Vagina (tissue), 2 donors: ENCODE data around the gene ARID1B. TPM values are rescaled to one million over a fixed set of nuclear protein-coding genes. Genes with fewer than 3 reads are reported as not detected.

Source experiments
- DNase-seq, 2 donors: peaks; one replicate each; pipeline ENCODE4 v3.0.0-alpha.2; 2017; ENCODE audit errors: extremely low spot score in 2 of 2
- H3K27ac ChIP-seq: fragments of 200-600 bp; sonication (generic); one replicate; pipeline ENCODE4 v1.5.1; 2019
- H3K27me3 ChIP-seq: fragments of 200-600 bp; sonication (generic); one replicate; pipeline ENCODE4 v1.5.1; 2019
- H3K36me3 ChIP-seq, 2 donors: fragments of 200-600 bp; sonication (generic); one replicate each; pipeline ENCODE4 v1.5.1; 2017 to 2019
- H3K4me1 ChIP-seq: fragments of 200-600 bp; sonication (generic); one replicate; pipeline ENCODE4 v1.5.1; 2019
- H3K4me3 ChIP-seq, 2 donors: fragments of 200-600 bp; sonication (generic); 1 replicate in 1 of 2; 2 replicates in 1 of 2; pipeline ENCODE4 v1.5.1; 2016 to 2019
- H3K9me3 ChIP-seq: fragments of 200-600 bp; sonication (generic); one replicate; pipeline ENCODE4 v1.5.1; 2019
- CTCF ChIP-seq, 3 experiments: fragments of 450-650 bp in 2 of 3; fragments of 200-600 bp in 1 of 3; sonication (generic) in 1 of 3; IDR thresholded peaks; one replicate each; pipeline ENCODE4 v1.5.1; 2017 to 2019; ENCODE audit warnings: antibody characterized with exemption in 3 of 3, mild to moderate bottlenecking in 2 of 3, moderate library complexity in 2 of 3
- POLR2A ChIP-seq, 2 donors: fragments of 450-650 bp; IDR thresholded peaks; one replicate each; pipeline ENCODE4 v1.6.1; 2017; ENCODE audit warnings: antibody characterized with exemption in 2 of 2, mild to moderate bottlenecking in 2 of 2, moderate library complexity in 2 of 2
- POLR2AphosphoS5 ChIP-seq, 2 donors: sonication (generic); formaldehyde crosslinking; IDR thresholded peaks; one replicate each; pipeline ENCODE4 v1.9.0; 2017; ENCODE audit warnings: antibody characterized with exemption in 2 of 2, mild to moderate bottlenecking in 2 of 2, low read depth in 1 of 2; ENCODE audit not compliant: insufficient read depth in 1 of 2
- intact Hi-C: fragments of 100-400 bp; cut with DNase I; formaldehyde crosslinking; loops from one replicate; pipeline ENCODE4 v1.15.1; 2023
- total RNA-seq: library from RNA; depleted of rRNA; stranded (reverse); fragments of >200 nt; gene quantifications from one replicate; pipeline ENCODE4 v1.2.3, GENCODE V29; 2016

The ARID1B gene
- total RNA-seq, 1 donor from 2014 or later: 141 TPM

GRCh38 chr6:156779206-156780094 lies 2.3 kb downstream of the ARID1B start:
- no peak for DNase-seq
- no peaks in the 10 kb centered on the region for H3K27me3 ChIP-seq
- TF ChIP-seq POLR2AphosphoS5 (IDR thresholded peaks at IDR 0.05; ENCODE audit: insufficient read depth in 1 of 2, low read depth in 1 of 2) (peak in 1 of 2 donors; percentile 45), CTCF (IDR thresholded peaks at IDR 0.05) (no peak), POLR2A (IDR thresholded peaks at IDR 0.05) (peak in 1 of 2 donors; percentile 3)
- H3K4me1 ChIP-seq: peaks cover 60% of the 10 kb centered on the region
- no peaks in the 10 kb centered on the region for H3K36me3 ChIP-seq
- peak overlapping the region; percentile 99 for H3K27ac ChIP-seq
- no peaks in the 10 kb centered on the region for H3K9me3 ChIP-seq
- H3K4me3 ChIP-seq: peak overlapping the region; percentile 91 to 92
- intact Hi-C loops: loop anchor here (2.0 to 10.0 kb wide), 2 partner anchors 215 to 241 kb away; no protein-coding TSS in a partner anchor

- H3K4me3 ChIP-seq: peak overlapping the region; percentile 91 to 92
- no peaks in the 10 kb centered on the region for H3K27me3 ChIP-seq
- no peaks in the 10 kb centered on the region for H3K9me3 ChIP-seq
- no peaks in the 10 kb centered on the region for H3K36me3 ChIP-seq
- intact Hi-C loops: no loop called here
- H3K4me1 ChIP-seq: peaks cover 60% of the 10 kb centered on the region
- DNase-seq: no peak
- peak overlapping the region; percentile 99 for H3K27ac ChIP-seq
- peak in 1 of 2 donors; percentile 82 for TF ChIP-seq POLR2AphosphoS5 (IDR thresholded peaks at IDR 0.05; ENCODE audit: insufficient read depth in 1 of 2, low read depth in 1 of 2)
- TF ChIP-seq CTCF (IDR thresholded peaks at IDR 0.05): no peak
- TF ChIP-seq POLR2A (IDR thresholded peaks at IDR 0.05): peak in 1 of 2 donors; percentile 60
These were observed 3.0 kb downstream of the ARID1B start for GRCh38 chr6:156780102-156780641.

GRCh38 chr6:156780962-156781853 lies 4.0 kb downstream of the ARID1B start:
- no peak for DNase-seq
- intact Hi-C loops: no loop called here
- TF ChIP-seq CTCF (IDR thresholded peaks at IDR 0.05): no peak
- no peak for TF ChIP-seq POLR2AphosphoS5 (IDR thresholded peaks at IDR 0.05; ENCODE audit: insufficient read depth in 1 of 2, low read depth in 1 of 2)
- no peak for TF ChIP-seq POLR2A (IDR thresholded peaks at IDR 0.05)
- Histone ChIP-seq H3K4me3 (peak overlapping the region; percentile 91 to 92), H3K36me3 (no peaks in the 10 kb centered on the region), H3K9me3 (no peaks in the 10 kb centered on the region), H3K27ac (peak overlapping the region; percentile 99), H3K4me1 (peaks cover 60% of the 10 kb centered on the region), H3K27me3 (no peaks in the 10 kb centered on the region)

- Histone ChIP-seq H3K4me3 (peak overlapping the region; percentile 36 to 91), H3K9me3 (no peaks in the 10 kb centered on the region), H3K27me3 (no peaks in the 10 kb centered on the region), H3K4me1 (peaks cover 63% of the 10 kb centered on the region), H3K36me3 (no peaks in the 10 kb centered on the region), H3K27ac (peak overlapping the region; percentile 99)
- intact Hi-C loops: no loop called here
- TF ChIP-seq POLR2A (IDR thresholded peaks at IDR 0.05) (no peak), POLR2AphosphoS5 (IDR thresholded peaks at IDR 0.05; ENCODE audit: insufficient read depth in 1 of 2, low read depth in 1 of 2) (no peak), CTCF (IDR thresholded peaks at IDR 0.05) (no peak)
- no peak for DNase-seq
These were observed 4.9 kb downstream of the ARID1B start for GRCh38 chr6:156781861-156782631.
